GM19240 (cell line): ENCODE results near the gene SLC27A2.
"Not testable (repeated sequence)": the region's sequence is repeated elsewhere in the genome, so short reads cannot be mapped to it uniquely, and the experiment has no call there.

Experiments used
- DNase-seq: peaks from one replicate; pipeline ENCODE4 v3.0.0; 2011; ENCODE audit warnings: low spot score; ENCODE audit not compliant: insufficient read length

SLC27A2 gene

DNA sequence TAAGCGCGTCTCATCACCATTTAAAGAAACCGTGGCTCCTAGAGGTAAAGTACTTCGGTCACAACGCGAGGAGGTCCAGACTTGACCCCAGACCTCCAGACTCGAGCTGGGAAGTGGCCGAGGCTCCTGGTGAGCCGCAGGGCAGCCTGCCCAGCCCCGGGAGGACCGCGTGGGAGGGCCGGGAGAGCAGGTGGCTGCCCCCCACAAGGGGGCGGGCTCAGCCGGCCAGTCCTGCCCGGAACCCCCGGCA, at the start of gene SLC27A2:
Gene SLC27A2, plus strand, starts transcription at position 228 of the 250 bp plus-strand sequence. CDS start 232 bp downstream, outside the sequence.
- no peak for DNase-seq

- not testable (repeated sequence) for DNase-seq
These were observed 49.6 kb upstream of the SLC27A2 start for GRCh38 chr15:50132251-50132984.

DNA sequence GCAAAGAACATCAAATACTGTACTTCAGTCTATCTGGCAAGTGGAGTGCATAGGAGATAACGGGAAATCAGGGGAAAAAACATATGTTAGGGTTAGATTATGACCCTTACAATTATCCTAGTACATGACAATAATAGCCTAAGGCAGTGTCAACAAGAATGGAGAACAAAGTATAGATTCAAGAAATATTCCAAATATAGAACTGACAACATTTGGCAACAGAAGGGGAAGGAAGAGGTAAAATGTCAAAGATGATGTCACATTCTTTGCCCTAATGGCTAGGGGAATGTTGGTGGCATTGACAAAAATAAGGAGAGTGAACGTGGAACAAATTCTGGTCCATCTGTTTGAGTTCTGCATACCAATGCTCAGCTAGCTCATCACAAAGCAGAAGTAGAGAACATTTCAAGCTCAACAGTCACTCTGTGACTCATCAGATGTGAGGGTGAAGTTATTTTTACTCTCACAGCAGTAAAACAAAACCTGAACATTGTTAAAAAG, 47.4 kb upstream of the SLC27A2 start:
- DNase-seq: no peak

GRCh38 chr15:50135031-50135551, 46.9 kb upstream of the SLC27A2 start:
- no peak for DNase-seq

GRCh38 chr15:50137330-50137761, 44.6 kb upstream of the SLC27A2 start:
- no peak for DNase-seq

DNA sequence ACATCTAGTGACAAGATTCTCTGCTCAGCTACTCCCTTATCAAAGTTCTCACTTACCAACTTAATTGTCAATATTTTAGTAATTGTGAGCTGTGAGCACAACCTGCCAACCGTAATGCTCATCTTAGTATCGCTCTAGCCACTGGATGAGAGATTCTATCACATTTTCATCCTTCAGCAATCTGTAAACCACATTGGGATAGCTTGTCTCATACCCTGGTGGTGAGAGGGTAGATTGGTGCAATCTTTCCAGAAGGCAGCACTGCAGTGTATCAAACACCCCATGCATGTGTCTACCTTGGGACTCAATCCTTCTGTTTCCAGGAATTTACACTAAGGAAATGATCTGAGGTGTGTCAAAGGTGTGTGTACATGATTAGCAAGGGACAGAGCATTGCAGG, 44.1 kb upstream of the SLC27A2 start:
- DNase-seq: no peak

- DNase-seq: no peak
These were observed 43.6 kb upstream of the SLC27A2 start for GRCh38 chr15:50138391-50138790.

GRCh38 chr15:50140098-50140497, 41.9 kb upstream of the SLC27A2 start:
- no peak for DNase-seq

DNA sequence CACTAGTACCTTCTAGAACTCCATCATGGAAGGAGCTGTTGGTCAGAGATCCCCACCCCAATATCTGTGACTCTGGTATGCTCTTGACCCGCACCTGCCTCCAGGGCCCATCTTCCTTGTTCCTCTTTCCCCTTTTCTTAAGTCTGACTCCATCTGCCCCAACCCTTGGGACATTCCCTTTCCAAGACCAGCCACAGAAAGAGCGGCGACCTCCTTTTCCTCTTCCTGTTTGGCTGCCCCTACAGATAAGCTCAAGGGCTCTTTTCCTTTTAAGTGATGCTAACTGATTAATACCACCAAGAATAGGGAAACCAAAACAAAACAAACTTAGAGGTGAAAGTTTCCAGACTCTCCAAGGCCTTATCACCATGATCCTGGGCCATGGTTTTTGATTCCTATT, 41.0 kb upstream of the SLC27A2 start:
- DNase-seq: no peak

- DNase-seq: no peak
These were observed 40.1 kb upstream of the SLC27A2 start for GRCh38 chr15:50141856-50142255.

DNA sequence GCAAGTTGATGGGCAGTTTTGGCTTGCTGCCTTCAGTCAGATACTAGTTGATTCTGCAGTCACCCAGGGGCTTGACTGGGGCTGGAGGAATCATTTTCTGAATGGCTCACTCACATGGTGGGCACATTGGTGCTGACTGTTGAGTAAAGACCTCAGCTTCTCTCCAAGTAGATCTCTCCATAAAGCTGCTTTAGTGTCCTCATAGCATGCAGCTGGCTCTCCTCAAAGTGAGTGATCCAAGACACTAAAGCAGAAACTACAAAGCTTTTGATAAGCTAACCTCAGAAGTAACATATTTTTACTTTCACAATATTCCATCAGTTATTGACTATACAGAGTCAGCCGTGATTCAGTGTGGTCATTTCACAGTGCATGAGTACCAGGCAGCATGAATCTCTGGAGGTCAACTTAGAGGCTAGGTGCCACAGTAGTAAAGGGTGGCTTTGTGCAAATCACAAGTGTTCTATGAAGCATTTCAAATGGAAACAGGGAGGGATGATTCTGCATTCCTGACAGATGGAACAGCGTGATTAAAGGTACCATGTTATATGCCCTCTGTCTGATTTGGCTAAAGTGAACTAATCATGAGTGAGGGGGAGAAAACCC, 38.6 kb upstream of the SLC27A2 start:
- no peak for DNase-seq

GRCh38 chr15:50144341-50145120, 37.5 kb upstream of the SLC27A2 start:
- no peak for DNase-seq

DNA sequence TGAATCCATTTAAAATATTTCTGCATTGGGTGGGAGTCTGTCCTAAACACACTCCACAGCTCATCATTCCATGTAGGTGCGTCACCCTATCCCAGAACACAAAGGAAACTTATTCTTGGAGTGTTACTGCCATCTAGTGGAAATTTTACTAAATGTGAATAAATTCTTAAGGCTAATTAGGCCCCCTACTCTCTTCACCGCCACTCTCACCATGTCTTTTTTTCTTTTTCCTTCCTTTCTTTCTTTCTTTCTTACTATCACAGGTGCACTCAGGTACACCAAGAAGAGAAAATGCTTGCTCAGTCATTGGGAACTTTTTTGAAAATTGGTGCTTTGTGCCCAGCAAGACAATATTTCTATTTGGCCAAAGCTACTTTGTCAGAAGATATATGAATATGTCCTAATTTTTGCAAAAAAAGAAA, 36.5 kb upstream of the SLC27A2 start:
- DNase-seq: no peak

DNA sequence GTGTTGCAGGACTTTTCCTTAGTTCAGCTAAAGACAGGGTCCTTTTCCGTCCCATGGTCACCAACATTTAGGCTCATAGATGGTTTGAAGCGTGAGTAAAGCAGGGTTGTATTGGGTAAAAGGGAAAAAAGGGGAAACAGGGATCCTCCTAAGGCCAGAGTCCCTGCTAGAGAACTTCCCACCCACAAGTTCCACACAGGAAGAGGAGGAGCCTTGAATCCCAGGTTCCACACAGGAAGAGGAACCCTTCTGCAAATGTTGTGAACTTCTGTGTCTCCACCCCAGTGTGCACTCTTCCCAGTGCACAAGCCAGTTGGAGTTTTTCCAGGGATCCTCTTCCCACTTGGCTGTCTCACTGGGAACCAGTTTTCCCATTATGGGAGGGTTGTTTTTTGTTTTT, 35.4 kb upstream of the SLC27A2 start:
- DNase-seq: no peak

DNA sequence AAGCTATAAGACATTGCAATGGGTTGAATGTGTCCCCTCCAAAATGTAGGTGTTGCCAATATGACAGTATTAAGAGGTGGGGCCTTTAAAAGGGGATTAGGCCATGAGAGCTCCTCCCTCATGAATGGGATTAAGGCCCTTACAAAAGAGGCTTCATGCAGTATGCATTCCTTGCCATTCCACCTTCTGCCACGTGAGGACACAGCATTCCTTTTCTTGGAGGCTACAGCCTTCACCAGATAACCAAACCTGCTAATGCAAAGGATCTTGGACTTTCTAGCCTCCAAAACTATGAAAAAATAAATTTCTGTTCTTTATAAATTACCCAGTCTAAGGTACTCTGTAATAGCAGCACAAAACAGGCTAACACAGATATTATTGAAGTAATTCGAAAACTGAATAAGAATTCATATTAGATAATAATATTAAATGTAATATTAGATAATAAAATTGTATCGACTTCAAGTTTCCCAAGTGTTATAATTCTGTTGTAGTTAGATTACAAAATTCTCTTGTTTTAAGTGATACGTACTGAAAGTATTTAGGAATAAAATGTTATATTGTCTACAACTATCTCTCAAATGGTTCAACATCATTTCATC, 33.5 kb upstream of the SLC27A2 start:
- no peak for DNase-seq

- no peak for DNase-seq
These were observed 32.9 kb upstream of the SLC27A2 start for GRCh38 chr15:50149090-50149489.

GRCh38 chr15:50150349-50150748, 31.6 kb upstream of the SLC27A2 start:
- DNase-seq: no peak

GRCh38 chr15:50150851-50151250, 31.1 kb upstream of the SLC27A2 start:
- DNase-seq: no peak

- no peak for DNase-seq
These were observed 30.5 kb upstream of the SLC27A2 start for GRCh38 chr15:50151476-50151875.

GRCh38 chr15:50158236-50158635, 23.8 kb upstream of the SLC27A2 start:
- DNase-seq: not testable (repeated sequence)

DNA sequence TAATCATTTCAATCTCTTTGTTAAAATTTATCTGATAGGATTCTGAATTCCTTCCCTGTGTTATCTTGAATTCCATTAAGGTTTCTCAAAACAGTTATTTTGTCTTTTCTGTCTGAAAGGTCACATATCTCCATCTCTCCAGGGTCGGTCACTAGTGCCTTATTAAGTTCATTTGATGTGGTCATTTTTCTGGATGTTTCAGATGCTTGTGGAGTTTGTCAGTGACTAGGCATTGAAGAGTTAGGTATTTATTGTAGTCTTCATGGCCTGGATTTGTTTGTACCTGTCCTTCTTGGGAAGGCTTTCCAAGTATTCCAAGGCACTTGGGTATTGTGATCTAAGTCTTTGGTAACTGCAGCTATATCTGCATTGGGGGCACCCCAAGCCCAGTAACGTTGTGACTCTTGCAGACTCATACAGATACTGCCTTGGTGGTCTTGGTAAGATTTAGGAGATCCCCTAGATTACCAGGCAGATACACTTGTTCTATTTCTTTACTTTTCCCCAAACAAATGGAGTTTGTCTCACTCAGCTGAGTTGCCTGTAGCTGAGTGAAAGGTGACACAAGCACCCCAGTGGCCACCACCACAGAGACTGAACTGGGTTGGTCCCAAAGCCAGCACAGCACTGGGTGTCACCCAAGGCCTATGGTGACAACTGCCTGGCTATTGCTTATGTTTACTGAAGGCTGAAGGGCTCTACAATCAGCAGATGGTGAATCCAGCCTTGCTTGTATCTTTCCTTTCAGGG, 18.9 kb upstream of the SLC27A2 start:
- DNase-seq: no peak
